GM12878 (cell line): Measurements from ENCODE around the gene CMTM4. TPM values are rescaled to one million over a fixed set of nuclear protein-coding genes. Genes with fewer than 3 reads are reported as not detected.

Source experiments
- ATAC-seq: fragments of 200-7000 bp; cut with Tn5 transposase; 3 replicates; pipeline ENCODE4 v1.9.1; 2020; ENCODE audit warnings: mild to moderate bottlenecking, moderate library complexity
- BruUV-seq: library from RNA; stranded (reverse); fragments of 400-500 nt; replicated peaks from 2 replicates; lab custom pipeline; 2021; lab: Mats Ljungman, UMichigan
- CTCF ChIA-PET: fragments of 300-600 bp; sonication (Branson Sonifier 250); formaldehyde crosslinking; extraction: SDS; loops from one replicate; lab custom pipeline; 2021; ENCODE audit warnings: inconsistent platforms; lab: Yijun Ruan, JAX
- POLR2A ChIA-PET: fragments of 350-600 bp; formaldehyde crosslinking; extraction: SDS; loops from one replicate; lab custom pipeline; 2021; ENCODE audit warnings: inconsistent platforms; lab: Charles Lee
- RAD21 ChIA-PET: fragments of 300-600 bp; sonication (Branson Sonifier 250); formaldehyde crosslinking; loops from one replicate; lab custom pipeline; 2023; ENCODE audit warnings: antibody characterized with exemption; ENCODE audit not compliant: unreplicated experiment; lab: Charles Lee
- SMC1A ChIA-PET: fragments of 300-600 bp; sonication (Branson Sonifier 250); formaldehyde crosslinking; loops from one replicate; lab custom pipeline; 2023; ENCODE audit not compliant: unreplicated experiment, uncharacterized antibody; lab: Charles Lee
- DNase-seq: peaks from one replicate; pipeline ENCODE4 v3.0.0-alpha.2; 2011; ENCODE audit warnings: low read depth, low spot score
- FAIRE-seq: peaks from 3 replicates; lab custom pipeline; 2011; peaks lifted over from hg19 to GRCh38; lab: Jason Lieb, UNC
- H2AFZ ChIP-seq: 2 replicates; pipeline ENCODE4 v1.6.0; 2011; ENCODE audit warnings: low read depth, low read length, control low read depth; ENCODE audit not compliant: control insufficient read depth
- H3K27ac ChIP-seq: 2 replicates; pipeline ENCODE4 v1.5.1; 2011; ENCODE audit warnings: control low read depth; ENCODE audit not compliant: control insufficient read depth, insufficient read depth
- H3K27me3 ChIP-seq, 2 experiments: replicated peaks in 1 of 2; 2 replicates each; pipeline versions ENCODE4 v1.6.0 to v1.6.1; 2011; ENCODE audit warnings: low read length in 1 of 2; ENCODE audit not compliant: control insufficient read depth in 2 of 2, insufficient read depth in 2 of 2
- H3K36me3 ChIP-seq, 2 experiments: 2 replicates each; pipeline ENCODE4 v1.5.1; 2011; ENCODE audit warnings: low read length in 1 of 2; ENCODE audit not compliant: control insufficient read depth in 2 of 2, insufficient read depth in 2 of 2
- H3K4me1 ChIP-seq: 2 replicates; pipeline ENCODE4 v1.6.1; 2011; ENCODE audit warnings: mild to moderate bottlenecking, low read length, moderate library complexity, mixed read lengths; ENCODE audit not compliant: control insufficient read depth, insufficient read depth
- H3K4me2 ChIP-seq: 2 replicates; pipeline ENCODE4 v1.6.0; 2011; ENCODE audit warnings: control low read depth; ENCODE audit not compliant: control insufficient read depth, insufficient read depth
- H3K4me3 ChIP-seq: fragments of 200-600 bp; sonication (generic); 2 replicates; pipeline ENCODE4 v1.5.1; 2016
- H3K79me2 ChIP-seq: 2 replicates; pipeline ENCODE4 v1.6.0; 2011; ENCODE audit warnings: low read length; ENCODE audit not compliant: control insufficient read depth, insufficient read depth
- H3K9ac ChIP-seq: 2 replicates; pipeline ENCODE4 v1.8.0; 2011; ENCODE audit warnings: low read length, control low read depth, mixed read lengths; ENCODE audit not compliant: control insufficient read depth, insufficient read depth
- H3K9me3 ChIP-seq: replicated peaks from 3 replicates; pipeline ENCODE4 v1.5.1; 2011; ENCODE audit warnings: mild to moderate bottlenecking, low read length; ENCODE audit not compliant: control insufficient read depth, insufficient read depth
- H4K20me1 ChIP-seq: 2 replicates; pipeline ENCODE4 v1.6.0; 2011; ENCODE audit not compliant: control insufficient read depth, insufficient read depth
- IKZF2 ChIP-seq, 2 experiments: fragments of 450-650 bp; IDR thresholded peaks; 2 replicates each; pipeline ENCODE4 v1.6.1; 2017; ENCODE audit warnings: mild to moderate bottlenecking in 2 of 2, moderate library complexity in 2 of 2
- SUZ12 ChIP-seq: fragments of 200-600 bp; sonication (generic); IDR thresholded peaks from one replicate; pipeline ENCODE4 v1.6.1; 2018; ENCODE audit warnings: antibody characterized with exemption, mild to moderate bottlenecking; ENCODE audit not compliant: unreplicated experiment
- TCF12 ChIP-seq: IDR thresholded peaks from 2 replicates; pipeline ENCODE4 v1.6.1; 2011; ENCODE audit warnings: low read depth, mild to moderate bottlenecking, low read length
- WGBS: methylation state at CpG from one replicate; pipeline ENCODE4 v1.1.6; 2016; ENCODE audit warnings: low lambda C conversion rate; ENCODE audit not compliant: insufficient replicate concordance, insufficient coverage; ENCODE audit errors: missing lambda C conversion rate; 5-methylcytosine and 5-hydroxymethylcytosine counted together
- in situ Hi-C: fragments of 300-500 bp; cut with MboI; formaldehyde crosslinking; loops from 9 replicates; pipeline ENCODE4 v1.14.3; 2018; ENCODE audit warnings: mixed read lengths
- intact Hi-C: fragments of 100-400 bp; cut with micrococcal nuclease; formaldehyde crosslinking; loops from one replicate; pipeline ENCODE4 v1.14.2; 2022; ENCODE audit not compliant: unreplicated experiment
- polyA plus RNA-seq, 11 experiments: library from polyadenylated mRNA; depleted of rRNA in 4 of 11; unstranded in 6 of 11; stranded (reverse) in 5 of 11; fragments of >200 nt; fragmentation: Nextera tagmentation in 4 of 11; fragmentation: Illumina TruSeq in 1 of 11; extraction: Ambion mirVana in 4 of 11; extraction: Trizol in 1 of 11; gene quantifications; 1 replicate in 1 of 11; 2 replicates in 10 of 11; pipeline versions ENCODE4 v1.2.1 to v1.2.3, GENCODE V29; 2011 to 2016; ENCODE audit warnings: inconsistent platforms in 2 of 11, missing spikeins in 2 of 11, low read depth in 1 of 11
- total RNA-seq, 4 experiments: library from RNA; depleted of rRNA in 3 of 4; stranded (reverse); fragments of >200 nt in 3 of 4; fragmentation: Illumina TruSeq in 1 of 4; extraction: Trizol in 1 of 4; gene quantifications; 2 replicates each; pipeline versions ENCODE4 v1.2.1 to v1.2.3, GENCODE V29; 2013 to 2021
- TF ChIP-seq, protein P1 (sequence below), 3 experiments: IDR thresholded peaks in 2 of 3; conservative IDR thresholded peaks in 1 of 3; 2 replicates each; pipeline ENCODE4 v1.5.1; 2011; ENCODE audit warnings: low read depth in 3 of 3, low read length in 3 of 3, mild to moderate bottlenecking in 3 of 3, control low read depth in 2 of 3, moderate library complexity in 2 of 3, inconsistent platforms in 1 of 3, mixed read lengths in 1 of 3; ENCODE audit not compliant: control insufficient read depth in 2 of 3, insufficient read depth in 1 of 3; ENCODE audit errors: extremely low read depth in 1 of 3
- TF ChIP-seq, protein P2 (sequence below): IDR thresholded peaks from 2 replicates; pipeline ENCODE4 v1.6.1; 2012; ENCODE audit warnings: mild to moderate bottlenecking, low read depth, low read length
- TF ChIP-seq, protein P3 (sequence below): fragments of 450-650 bp; IDR thresholded peaks from 2 replicates; pipeline ENCODE4 v1.6.1; 2017; ENCODE audit warnings: borderline replicate concordance
- TF ChIP-seq, protein P4 (sequence below): fragments of 450-650 bp; IDR thresholded peaks from 2 replicates; pipeline ENCODE4 v1.6.1; 2017; ENCODE audit warnings: mild to moderate bottlenecking, low read depth, inconsistent platforms; ENCODE audit not compliant: poor library complexity, severe bottlenecking

The CMTM4 gene
- total and polyA plus RNA-seq, 10 of the 15 experiments (the other 5 are each of a cell fraction or from before 2014, with no cell fraction given): 0.02 to 0.43 (median 0.15) TPM; not detected in 2

DNA sequence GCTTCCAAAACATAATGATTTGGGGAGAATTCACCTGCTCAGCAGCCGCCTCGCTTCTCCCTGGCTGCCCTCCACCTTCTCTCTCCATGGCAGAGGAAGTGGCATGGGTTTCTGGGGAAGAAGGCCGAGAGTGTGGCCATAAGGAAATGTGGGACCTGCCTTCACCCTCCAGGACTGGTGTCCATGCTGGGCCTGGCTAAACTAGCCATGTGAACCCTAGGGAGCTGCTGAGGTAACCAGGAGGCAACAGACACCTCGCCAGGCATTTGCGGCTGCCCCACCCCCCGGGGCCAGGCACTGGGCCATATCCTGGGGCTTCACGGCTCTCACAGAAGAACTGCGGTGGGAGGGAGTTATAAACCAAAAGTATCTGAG, 9.9 kb upstream of the CMTM4 start (continued):
- TF ChIP-seq, protein P1, sequence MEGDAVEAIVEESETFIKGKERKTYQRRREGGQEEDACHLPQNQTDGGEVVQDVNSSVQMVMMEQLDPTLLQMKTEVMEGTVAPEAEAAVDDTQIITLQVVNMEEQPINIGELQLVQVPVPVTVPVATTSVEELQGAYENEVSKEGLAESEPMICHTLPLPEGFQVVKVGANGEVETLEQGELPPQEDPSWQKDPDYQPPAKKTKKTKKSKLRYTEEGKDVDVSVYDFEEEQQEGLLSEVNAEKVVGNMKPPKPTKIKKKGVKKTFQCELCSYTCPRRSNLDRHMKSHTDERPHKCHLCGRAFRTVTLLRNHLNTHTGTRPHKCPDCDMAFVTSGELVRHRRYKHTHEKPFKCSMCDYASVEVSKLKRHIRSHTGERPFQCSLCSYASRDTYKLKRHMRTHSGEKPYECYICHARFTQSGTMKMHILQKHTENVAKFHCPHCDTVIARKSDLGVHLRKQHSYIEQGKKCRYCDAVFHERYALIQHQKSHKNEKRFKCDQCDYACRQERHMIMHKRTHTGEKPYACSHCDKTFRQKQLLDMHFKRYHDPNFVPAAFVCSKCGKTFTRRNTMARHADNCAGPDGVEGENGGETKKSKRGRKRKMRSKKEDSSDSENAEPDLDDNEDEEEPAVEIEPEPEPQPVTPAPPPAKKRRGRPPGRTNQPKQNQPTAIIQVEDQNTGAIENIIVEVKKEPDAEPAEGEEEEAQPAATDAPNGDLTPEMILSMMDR (IDR thresholded peaks at IDR 0.05 in 2 of 3, conservative IDR thresholded peaks at IDR 0.05 in 1 of 3; ENCODE audit: control insufficient read depth in 2 of 3, extremely low read depth in 1 of 3, insufficient read depth in 1 of 3, low read depth in 3 of 3, low read length in 3 of 3): no peak
- TF ChIP-seq, all 136 proteins: peak for 0

DNA sequence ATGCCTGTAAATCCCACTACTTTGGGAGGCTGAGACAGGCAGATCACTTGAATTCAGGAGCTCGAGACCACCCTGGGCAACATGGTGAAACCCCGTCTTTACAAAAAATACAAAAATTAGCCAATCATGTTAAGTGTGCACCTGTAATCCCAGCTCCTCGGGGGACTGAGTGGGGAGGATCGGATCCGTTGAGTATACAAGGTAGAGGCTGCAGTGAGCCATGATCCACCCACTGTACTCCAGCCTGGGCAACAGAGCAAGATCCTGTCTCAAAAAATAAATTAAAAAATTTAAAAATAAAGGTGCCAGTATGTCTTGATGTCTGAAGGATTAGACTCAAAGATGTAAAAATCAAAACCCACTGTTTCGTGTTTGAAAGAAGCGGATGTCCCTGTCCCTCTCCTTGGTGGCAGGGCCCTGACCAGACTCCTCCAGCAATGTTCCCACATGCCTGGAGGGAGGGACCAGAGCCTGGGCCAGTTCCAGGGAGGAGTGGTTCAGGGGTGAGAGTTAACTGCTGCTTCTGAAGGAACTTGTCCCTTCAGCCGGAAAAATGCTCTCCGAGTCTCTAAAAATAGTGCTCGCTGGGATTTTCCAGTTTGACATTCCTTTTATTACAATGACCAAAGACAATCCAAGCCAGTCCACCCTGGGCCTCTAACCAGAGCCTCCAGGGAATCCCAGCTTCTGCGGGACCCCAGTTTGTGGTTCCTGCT, 9.4 kb upstream of the CMTM4 start:
- intact Hi-C loops (no loop called here), in situ Hi-C loops (no loop called here)
- Histone ChIP-seq H3K9ac (no peak overlapping the region), H2AFZ (no peak overlapping the region), H3K27me3 (no peaks in the 10 kb centered on the region), H3K4me3 (no peak overlapping the region), H4K20me1 (no peaks in the 10 kb centered on the region), H3K4me2 (no peak overlapping the region), H3K36me3 (no peaks in the 10 kb centered on the region), H3K9me3 (no peaks in the 10 kb centered on the region), H3K27ac (no peak overlapping the region), H3K79me2 (no peaks in the 10 kb centered on the region), H3K4me1 (no peaks in the 10 kb centered on the region)
- no peak for ATAC-seq
- no TSS peak for BruUV-seq
- 50% methylated on average over 11 of the region's 11 CpGs for WGBS
- ChIA-PET POLR2A (no interaction called here), CTCF (no interaction called here), SMC1A (no interaction called here), RAD21 (no interaction called here)
- TF ChIP-seq, protein P2, sequence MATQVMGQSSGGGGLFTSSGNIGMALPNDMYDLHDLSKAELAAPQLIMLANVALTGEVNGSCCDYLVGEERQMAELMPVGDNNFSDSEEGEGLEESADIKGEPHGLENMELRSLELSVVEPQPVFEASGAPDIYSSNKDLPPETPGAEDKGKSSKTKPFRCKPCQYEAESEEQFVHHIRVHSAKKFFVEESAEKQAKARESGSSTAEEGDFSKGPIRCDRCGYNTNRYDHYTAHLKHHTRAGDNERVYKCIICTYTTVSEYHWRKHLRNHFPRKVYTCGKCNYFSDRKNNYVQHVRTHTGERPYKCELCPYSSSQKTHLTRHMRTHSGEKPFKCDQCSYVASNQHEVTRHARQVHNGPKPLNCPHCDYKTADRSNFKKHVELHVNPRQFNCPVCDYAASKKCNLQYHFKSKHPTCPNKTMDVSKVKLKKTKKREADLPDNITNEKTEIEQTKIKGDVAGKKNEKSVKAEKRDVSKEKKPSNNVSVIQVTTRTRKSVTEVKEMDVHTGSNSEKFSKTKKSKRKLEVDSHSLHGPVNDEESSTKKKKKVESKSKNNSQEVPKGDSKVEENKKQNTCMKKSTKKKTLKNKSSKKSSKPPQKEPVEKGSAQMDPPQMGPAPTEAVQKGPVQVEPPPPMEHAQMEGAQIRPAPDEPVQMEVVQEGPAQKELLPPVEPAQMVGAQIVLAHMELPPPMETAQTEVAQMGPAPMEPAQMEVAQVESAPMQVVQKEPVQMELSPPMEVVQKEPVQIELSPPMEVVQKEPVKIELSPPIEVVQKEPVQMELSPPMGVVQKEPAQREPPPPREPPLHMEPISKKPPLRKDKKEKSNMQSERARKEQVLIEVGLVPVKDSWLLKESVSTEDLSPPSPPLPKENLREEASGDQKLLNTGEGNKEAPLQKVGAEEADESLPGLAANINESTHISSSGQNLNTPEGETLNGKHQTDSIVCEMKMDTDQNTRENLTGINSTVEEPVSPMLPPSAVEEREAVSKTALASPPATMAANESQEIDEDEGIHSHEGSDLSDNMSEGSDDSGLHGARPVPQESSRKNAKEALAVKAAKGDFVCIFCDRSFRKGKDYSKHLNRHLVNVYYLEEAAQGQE: no peak
- TF ChIP-seq SUZ12 (no peak), IKZF2 (IDR thresholded peaks at IDR 0.05) (no peak), TCF12 (no peak)
- TF ChIP-seq, protein P3, sequence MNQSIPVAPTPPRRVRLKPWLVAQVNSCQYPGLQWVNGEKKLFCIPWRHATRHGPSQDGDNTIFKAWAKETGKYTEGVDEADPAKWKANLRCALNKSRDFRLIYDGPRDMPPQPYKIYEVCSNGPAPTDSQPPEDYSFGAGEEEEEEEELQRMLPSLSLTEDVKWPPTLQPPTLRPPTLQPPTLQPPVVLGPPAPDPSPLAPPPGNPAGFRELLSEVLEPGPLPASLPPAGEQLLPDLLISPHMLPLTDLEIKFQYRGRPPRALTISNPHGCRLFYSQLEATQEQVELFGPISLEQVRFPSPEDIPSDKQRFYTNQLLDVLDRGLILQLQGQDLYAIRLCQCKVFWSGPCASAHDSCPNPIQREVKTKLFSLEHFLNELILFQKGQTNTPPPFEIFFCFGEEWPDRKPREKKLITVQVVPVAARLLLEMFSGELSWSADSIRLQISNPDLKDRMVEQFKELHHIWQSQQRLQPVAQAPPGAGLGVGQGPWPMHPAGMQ: no peak
- TF ChIP-seq, protein P4, sequence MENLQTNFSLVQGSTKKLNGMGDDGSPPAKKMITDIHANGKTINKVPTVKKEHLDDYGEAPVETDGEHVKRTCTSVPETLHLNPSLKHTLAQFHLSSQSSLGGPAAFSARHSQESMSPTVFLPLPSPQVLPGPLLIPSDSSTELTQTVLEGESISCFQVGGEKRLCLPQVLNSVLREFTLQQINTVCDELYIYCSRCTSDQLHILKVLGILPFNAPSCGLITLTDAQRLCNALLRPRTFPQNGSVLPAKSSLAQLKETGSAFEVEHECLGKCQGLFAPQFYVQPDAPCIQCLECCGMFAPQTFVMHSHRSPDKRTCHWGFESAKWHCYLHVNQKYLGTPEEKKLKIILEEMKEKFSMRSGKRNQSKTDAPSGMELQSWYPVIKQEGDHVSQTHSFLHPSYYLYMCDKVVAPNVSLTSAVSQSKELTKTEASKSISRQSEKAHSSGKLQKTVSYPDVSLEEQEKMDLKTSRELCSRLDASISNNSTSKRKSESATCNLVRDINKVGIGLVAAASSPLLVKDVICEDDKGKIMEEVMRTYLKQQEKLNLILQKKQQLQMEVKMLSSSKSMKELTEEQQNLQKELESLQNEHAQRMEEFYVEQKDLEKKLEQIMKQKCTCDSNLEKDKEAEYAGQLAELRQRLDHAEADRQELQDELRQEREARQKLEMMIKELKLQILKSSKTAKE: no peak
- FAIRE-seq: no peak
- DNase-seq: no peak
